AG08396 (cell line): ENCODE measurements around the gene BFSP2.
A peak's percentile ranks its signal among the peaks of the same experiment; 100 is the strongest.
"Not testable (repeated sequence)": the region's sequence is repeated elsewhere in the genome, so short reads cannot be mapped to it uniquely, and the experiment has no call there.

Source experiments
- DNase-seq: peaks from one replicate; pipeline ENCODE4 v3.0.0; 2012; ENCODE audit warnings: low spot score, mixed read lengths

BFSP2 gene

GRCh38 chr3:133457465-133458067, 57.7 kb downstream of the BFSP2 start:
- no peak for DNase-seq

DNA sequence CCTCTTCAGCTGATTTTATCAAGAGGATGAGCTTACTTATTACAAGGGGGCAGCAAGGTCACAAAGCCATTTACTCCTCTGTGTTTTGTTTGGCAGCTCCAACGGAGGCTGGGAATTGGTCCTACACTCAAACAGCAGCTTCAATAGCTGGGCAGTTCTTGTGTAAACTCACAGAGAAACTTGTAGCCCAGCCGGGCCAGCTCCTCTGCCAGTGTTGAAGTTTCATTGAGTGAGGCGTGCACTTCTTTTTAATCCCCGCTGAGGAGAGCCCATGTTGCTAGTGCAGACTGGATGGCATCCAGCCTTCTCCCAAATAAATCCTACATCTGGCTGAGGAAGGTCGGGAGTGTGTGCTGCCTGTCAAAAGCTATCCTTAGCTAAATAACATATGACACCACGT, 59.5 kb downstream of the BFSP2 start:
- DNase-seq, result no peak

GRCh38 chr3:133460809-133461208, 61.0 kb downstream of the BFSP2 start:
- no peak for DNase-seq

DNA sequence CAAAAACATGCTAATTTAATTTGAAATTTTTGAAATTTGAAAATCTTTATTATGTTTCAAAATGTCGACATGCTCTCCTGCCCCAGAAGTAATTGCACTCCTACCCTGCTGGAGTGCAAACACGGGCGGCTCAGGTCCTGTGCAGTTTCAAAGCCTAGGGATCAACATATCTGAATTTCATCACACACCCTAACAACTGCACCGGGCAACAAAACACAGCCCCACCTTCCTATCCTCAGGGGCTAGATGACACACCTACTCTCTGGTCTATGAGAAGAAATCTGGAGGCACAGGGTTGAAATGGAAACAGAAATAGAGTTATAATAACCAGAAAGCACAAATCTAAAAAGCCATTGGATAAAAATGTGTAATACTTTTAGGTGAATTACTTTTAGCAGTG, 61.4 kb downstream of the BFSP2 start:
- DNase-seq, result no peak

DNA sequence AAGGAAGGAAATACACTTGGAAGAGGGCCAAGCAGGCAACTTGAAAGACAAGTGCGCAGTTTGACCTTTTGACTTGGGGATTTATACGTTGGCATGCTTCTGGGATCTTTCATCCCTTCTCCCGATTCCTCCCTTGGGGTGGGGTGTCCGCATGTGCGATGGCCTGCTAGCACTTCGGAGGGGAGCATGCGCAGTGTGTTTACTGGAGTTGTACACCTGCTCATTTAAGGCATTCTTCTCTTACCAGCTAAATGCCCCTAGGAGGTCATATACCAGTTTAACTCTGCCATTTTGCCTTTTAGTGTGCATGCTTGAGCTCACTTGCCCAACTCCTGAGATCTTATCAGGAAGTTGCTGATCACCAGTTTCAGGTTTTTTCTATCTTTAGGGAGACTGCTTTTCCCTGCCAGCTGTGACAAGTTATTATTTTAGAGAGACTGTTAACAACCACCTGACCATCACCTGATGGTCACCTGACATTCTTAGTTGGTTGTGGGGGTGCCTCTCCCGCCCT, 63.5 kb downstream of the BFSP2 start:
- DNase-seq, result no peak

DNA sequence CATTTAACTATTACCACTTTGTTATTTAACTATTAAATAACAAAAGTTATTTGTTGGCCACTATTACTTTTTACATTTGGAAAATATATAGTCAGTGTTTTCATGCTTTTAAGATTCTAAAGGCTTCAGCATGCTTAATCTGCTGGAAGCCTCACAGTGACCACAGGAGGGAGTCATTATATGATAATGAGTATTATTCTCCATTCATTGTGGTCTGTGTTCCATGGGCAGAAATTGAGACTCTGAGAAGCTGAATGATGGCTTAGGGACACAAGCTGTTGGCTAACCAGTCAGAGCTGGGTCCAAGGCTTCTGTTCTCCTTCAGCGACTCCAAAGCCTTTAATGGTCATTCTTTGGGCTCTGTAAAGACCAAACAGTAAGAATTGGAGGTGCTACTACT, 64.7 kb downstream of the BFSP2 start:
- DNase-seq, result no peak

GRCh38 chr3:133466531-133467386, 66.9 kb downstream of the BFSP2 start:
- no peak for DNase-seq

DNA sequence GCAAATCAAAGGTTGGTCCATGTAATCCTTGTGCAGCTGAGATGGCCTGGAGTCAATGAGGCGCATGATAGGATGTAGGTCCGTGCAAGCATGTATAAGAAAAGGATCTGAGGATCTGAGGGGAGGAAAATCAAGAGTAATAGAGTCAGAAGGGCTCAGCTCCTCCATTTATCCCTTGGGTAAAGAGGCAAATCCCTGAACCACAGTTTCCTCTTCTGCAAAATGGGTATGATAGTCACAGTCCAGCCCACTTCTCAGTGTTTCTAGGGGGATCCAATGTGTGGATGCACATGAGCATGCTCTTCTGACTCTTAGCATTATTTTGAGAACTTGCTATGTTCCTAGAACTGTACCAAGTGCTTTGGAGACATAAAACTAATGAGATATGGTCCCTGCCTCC, 67.9 kb downstream of the BFSP2 start:
- DNase-seq, result no peak

- DNase-seq, result peak; percentile 32
Observed at GRCh38 chr3:133468251-133468721, 68.4 kb downstream of the BFSP2 start.

GRCh38 chr3:133469140-133469731, 69.4 kb downstream of the BFSP2 start:
- no peak for DNase-seq

- DNase-seq, result no peak
Observed at GRCh38 chr3:133472242-133472641, 72.4 kb downstream of the BFSP2 start.

- DNase-seq, result no peak
Observed at GRCh38 chr3:133472889-133473288, 73.0 kb downstream of the BFSP2 start.

GRCh38 chr3:133473472-133474191, 73.8 kb downstream of the BFSP2 start:
- not testable (repeated sequence) for DNase-seq

DNA sequence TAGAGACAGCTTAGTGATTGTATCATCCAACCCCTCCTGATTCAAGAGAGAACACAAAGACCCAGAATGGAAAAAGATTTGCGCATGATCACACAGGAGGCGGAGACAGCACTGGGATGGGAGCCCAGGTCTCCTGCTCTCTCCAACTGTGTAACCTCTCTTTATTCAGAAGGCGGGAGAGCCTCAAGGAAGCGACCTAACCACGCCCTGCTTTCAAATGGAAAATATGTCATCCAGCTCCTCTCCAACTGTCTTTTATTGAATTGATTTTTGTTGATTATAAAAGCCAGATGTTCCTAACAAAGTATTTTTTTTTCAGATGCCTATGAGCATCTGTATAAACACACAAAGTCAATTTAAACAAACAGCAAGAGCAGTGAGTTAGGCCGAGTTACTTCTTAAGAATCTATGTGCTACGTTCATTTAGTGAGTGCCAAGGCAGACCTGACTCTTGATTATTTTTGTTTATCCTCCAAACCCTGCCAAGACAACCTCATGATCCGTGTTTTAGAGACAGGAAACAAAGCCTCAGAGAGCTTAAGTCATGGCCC, 74.5 kb downstream of the BFSP2 start:
- peak; percentile 58 for DNase-seq

- no peak for DNase-seq
Observed at GRCh38 chr3:133474817-133475216, 75.0 kb downstream of the BFSP2 start.

GRCh38 chr3:133475245-133476010, 75.6 kb downstream of the BFSP2 start:
- no peak for DNase-seq

DNA sequence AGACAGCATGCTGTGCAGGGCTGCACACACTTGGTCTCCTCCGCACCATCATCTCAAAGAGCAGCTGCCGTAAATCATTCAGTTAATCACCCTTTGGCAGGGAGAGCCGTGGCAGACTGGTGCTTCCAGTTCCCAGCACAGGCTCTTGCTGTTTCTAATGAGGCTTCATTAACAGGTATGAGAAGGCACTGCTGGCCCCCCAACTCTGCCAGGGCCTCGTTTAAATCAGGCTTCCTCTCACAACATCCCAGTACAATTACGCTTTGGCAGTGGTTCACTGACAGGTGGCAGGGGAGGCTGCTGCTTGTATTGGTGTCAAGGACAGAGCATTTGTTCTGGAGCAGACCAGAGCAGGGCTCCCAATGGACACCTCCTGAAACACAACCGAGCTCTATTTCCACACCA, 77.1 kb downstream of the BFSP2 start:
- no peak for DNase-seq

DNA sequence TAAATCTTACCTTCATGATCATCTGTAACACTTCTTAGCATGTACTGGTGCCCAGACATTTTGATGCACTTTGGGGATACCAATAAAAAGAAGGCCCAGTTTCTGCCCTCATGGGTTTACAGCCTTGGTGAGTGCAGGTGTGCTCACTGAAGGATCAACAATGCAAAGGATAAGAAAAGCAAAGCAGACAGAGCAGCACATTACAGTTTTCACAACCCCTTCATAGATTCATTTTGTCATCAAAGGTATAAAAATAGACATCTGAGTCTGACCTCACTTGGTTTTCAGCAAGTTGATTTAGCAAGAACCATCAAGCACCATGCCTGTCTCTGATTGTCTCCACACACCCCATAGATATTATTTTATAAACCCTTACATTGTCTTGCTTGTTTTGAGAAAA, 77.6 kb downstream of the BFSP2 start:
- DNase-seq, result no peak

GRCh38 chr3:133478624-133479023, 78.8 kb downstream of the BFSP2 start:
- DNase-seq, result no peak

GRCh38 chr3:133479401-133479800, 79.5 kb downstream of the BFSP2 start:
- no peak for DNase-seq
